HG03442 (cell line): ENCODE data around the gene INHA.
A peak's percentile ranks its signal among the peaks of the same experiment; 100 is the strongest.

ENCODE experiments used
- ATAC-seq: cut with Tn5 transposase; IDR thresholded peaks from one replicate; pipeline ENCODE4 v1.9.1; 2021; ENCODE audit warnings: mild to moderate bottlenecking, moderate library complexity; ENCODE audit not compliant: unreplicated experiment

Gene INHA

GRCh38 chr2:219572237-219573001 is at the start of gene INHA:
INHA (plus strand) TSS chr2:219572310; CDS start chr2:219572375, 65 bp downstream.
- ATAC-seq, result no peak

- ATAC-seq, result no peak
These were observed 49.0 kb upstream of the INHA start for GRCh38 chr2:219523031-219523671.

- ATAC-seq, result no peak
These were observed 47.3 kb upstream of the INHA start for GRCh38 chr2:219524817-219525216.

GRCh38 chr2:219525533-219526232 is 46.4 kb upstream of the INHA start:
- no peak for ATAC-seq

GRCh38 chr2:219526320-219527075 is 45.6 kb upstream of the INHA start:
- ATAC-seq, result no peak

GRCh38 chr2:219527076-219527394 is 45.1 kb upstream of the INHA start:
- no peak for ATAC-seq

- ATAC-seq, result no peak
These were observed 44.6 kb upstream of the INHA start for GRCh38 chr2:219527472-219527871.

- ATAC-seq, result peak; percentile 85
These were observed 41.8 kb upstream of the INHA start for GRCh38 chr2:219530048-219530963.

- no peak for ATAC-seq
These were observed 40.3 kb upstream of the INHA start for GRCh38 chr2:219531639-219532377.

GRCh38 chr2:219532378-219532649 is 39.8 kb upstream of the INHA start:
- ATAC-seq, result no peak

GRCh38 chr2:219533930-219534661 is 38.0 kb upstream of the INHA start:
- ATAC-seq, result no peak

- no peak for ATAC-seq
These were observed 35.7 kb upstream of the INHA start for GRCh38 chr2:219536425-219536824.

GRCh38 chr2:219536967-219537366 is 35.1 kb upstream of the INHA start:
- no peak for ATAC-seq

- no peak for ATAC-seq
These were observed 34.2 kb upstream of the INHA start for GRCh38 chr2:219537657-219538488.

GRCh38 chr2:219538504-219538951 is 33.6 kb upstream of the INHA start:
- ATAC-seq, result no peak

- ATAC-seq, result no peak
These were observed 32.9 kb upstream of the INHA start for GRCh38 chr2:219538956-219539788.

- ATAC-seq, result no peak
These were observed 32.0 kb upstream of the INHA start for GRCh38 chr2:219539926-219540678.
